Adipocyte (in vitro differentiated cells): ENCODE data around the gene SSTR3.
"Not testable (repeated sequence)": the region's sequence is repeated elsewhere in the genome, so short reads cannot be mapped to it uniquely, and the experiment has no call there.

Source experiments
- DNase-seq: peaks from one replicate; pipeline ENCODE4 v3.0.0-alpha.2; 2015; ENCODE audit warnings: low read depth
- H3K27me3 ChIP-seq: replicated peaks from 2 replicates; pipeline ENCODE4 v1.7.0; 2013; ENCODE audit warnings: mild to moderate bottlenecking, low read length, moderate library complexity; ENCODE audit not compliant: control insufficient read depth, insufficient read depth
- H3K36me3 ChIP-seq: 2 replicates; pipeline ENCODE4 v1.7.0; 2013; ENCODE audit warnings: low read length, mild to moderate bottlenecking, moderate library complexity; ENCODE audit not compliant: control insufficient read depth, insufficient read depth, severe bottlenecking
- H3K4me1 ChIP-seq: 2 replicates; pipeline ENCODE4 v1.7.0; 2013; ENCODE audit warnings: mild to moderate bottlenecking, low read length, moderate library complexity; ENCODE audit not compliant: control insufficient read depth, insufficient read depth
- H3K4me3 ChIP-seq: 2 replicates; pipeline ENCODE4 v1.7.0; 2013; ENCODE audit warnings: mild to moderate bottlenecking, low read length, moderate library complexity
- H3K9ac ChIP-seq: 2 replicates; pipeline ENCODE4 v1.7.0; 2013; ENCODE audit warnings: mild to moderate bottlenecking, low read length, moderate library complexity
- H3K9me3 ChIP-seq: 2 replicates; pipeline ENCODE4 v1.7.0; 2013; ENCODE audit warnings: mild to moderate bottlenecking, low read length, moderate library complexity; ENCODE audit not compliant: control insufficient read depth

SSTR3 gene

GRCh38 chr22:37253126-37253660 is 40.9 kb upstream of the SSTR3 start:
- no peaks in the 10 kb centered on the region for H3K9me3 ChIP-seq
- H3K36me3 ChIP-seq: no peaks in the 10 kb centered on the region
- H3K9ac ChIP-seq: no peak overlapping the region
- no peaks in the 10 kb centered on the region for H3K4me1 ChIP-seq
- DNase-seq: no peak
- H3K27me3 ChIP-seq: peaks cover 20% of the 10 kb centered on the region
- no peak overlapping the region for H3K4me3 ChIP-seq

- not testable (repeated sequence) for DNase-seq, H3K36me3 ChIP-seq, H3K4me3 ChIP-seq, H3K9ac ChIP-seq, H3K9me3 ChIP-seq, H3K4me1 ChIP-seq
- H3K27me3 ChIP-seq: peaks cover 14% of the 10 kb centered on the region
Measured at GRCh38 chr22:37251836-37252235, 39.6 kb upstream of the SSTR3 start.

GRCh38 chr22:37249986-37250385 is 37.7 kb upstream of the SSTR3 start:
- Histone ChIP-seq H3K4me3 (no peak overlapping the region), H3K4me1 (no peaks in the 10 kb centered on the region), H3K36me3 (no peaks in the 10 kb centered on the region), H3K9me3 (no peaks in the 10 kb centered on the region), H3K9ac (no peak overlapping the region), H3K27me3 (no peaks in the 10 kb centered on the region)
- no peak for DNase-seq

GRCh38 chr22:37248251-37248650 is 36.0 kb upstream of the SSTR3 start:
- H3K9ac ChIP-seq: no peak overlapping the region
- no peaks in the 10 kb centered on the region for H3K27me3 ChIP-seq
- H3K4me3 ChIP-seq: no peak overlapping the region
- no peaks in the 10 kb centered on the region for H3K9me3 ChIP-seq
- no peaks in the 10 kb centered on the region for H3K36me3 ChIP-seq
- no peak for DNase-seq
- H3K4me1 ChIP-seq: peaks cover 8% of the 10 kb centered on the region

DNA sequence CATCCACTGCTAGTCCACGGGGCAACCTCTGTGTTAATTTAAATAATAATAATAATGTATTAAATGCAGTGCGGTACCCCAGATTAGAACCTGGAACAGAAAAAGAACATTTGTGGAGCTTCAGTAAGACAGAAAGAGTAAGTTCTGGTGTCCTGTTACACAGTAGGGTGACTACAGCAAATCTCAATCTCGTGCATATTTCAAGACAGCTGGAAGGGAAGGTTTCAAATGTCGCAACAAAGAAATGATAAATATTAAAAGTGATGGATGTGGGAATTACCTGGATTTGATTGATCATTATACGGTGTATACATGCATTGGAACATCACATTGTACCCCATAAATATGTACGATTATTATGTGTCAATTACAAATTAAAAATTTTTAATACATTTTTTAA is 33.5 kb upstream of the SSTR3 start:
- H3K4me1 ChIP-seq: peaks cover 8% of the 10 kb centered on the region
- peak; percentile 16 for DNase-seq
- H3K27me3 ChIP-seq: no peaks in the 10 kb centered on the region
- H3K9me3 ChIP-seq: no peaks in the 10 kb centered on the region
- no peaks in the 10 kb centered on the region for H3K36me3 ChIP-seq
- H3K9ac ChIP-seq: no peak overlapping the region
- H3K4me3 ChIP-seq: no peak overlapping the region

DNA sequence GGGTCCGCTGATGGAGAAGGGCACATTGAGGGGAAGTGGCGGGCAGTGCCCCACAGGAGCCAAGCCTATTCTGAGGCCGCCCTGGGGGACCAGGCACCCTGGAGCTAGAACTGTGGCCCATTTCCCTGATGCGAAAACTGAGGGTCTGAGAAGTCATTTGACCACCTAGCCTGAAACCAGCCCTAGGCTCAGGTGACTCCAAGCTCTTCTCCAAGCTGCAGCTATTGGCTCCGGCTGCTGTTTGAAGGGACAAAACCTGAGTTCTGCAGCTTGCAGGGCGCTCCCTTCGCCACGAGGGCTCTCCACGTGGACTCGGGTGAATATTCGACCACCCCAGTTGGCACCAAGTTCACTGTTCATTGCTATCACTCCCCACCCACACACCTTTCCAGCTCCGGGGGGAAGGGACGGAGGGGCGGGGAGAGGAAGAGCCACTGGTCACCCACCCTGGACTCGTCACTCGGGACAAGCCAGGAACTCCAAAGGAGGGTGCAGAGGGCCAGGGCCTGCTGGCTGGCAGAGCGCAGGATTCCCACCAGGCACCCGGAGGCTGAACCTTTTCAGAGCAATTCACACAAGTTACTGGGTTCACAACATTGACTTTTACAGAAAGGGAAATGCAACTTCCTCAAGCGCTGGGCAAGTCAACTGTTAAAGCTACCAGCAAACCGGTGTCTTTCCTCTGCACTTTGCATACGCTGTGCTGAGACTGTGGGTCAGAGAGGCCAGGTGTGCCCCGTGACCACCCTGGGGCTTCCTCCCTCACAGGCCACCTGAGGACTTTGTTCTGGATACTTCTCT is 32.8 kb upstream of the SSTR3 start:
- no peak for DNase-seq
- peaks cover 8% of the 10 kb centered on the region for H3K4me1 ChIP-seq
- no peaks in the 10 kb centered on the region for H3K27me3 ChIP-seq
- no peak overlapping the region for H3K9ac ChIP-seq
- H3K4me3 ChIP-seq: no peak overlapping the region
- no peaks in the 10 kb centered on the region for H3K9me3 ChIP-seq
- no peaks in the 10 kb centered on the region for H3K36me3 ChIP-seq

GRCh38 chr22:37244114-37244921 is 32.0 kb upstream of the SSTR3 start, which contains the start of gene RAC2:
TSS of gene RAC2 (minus strand) at chr22:37244269. CDS start at chr22:37244148, 121 bp downstream.
- Histone ChIP-seq H3K4me3 (peak within 1 kb of the TSS; percentile 65), H3K9me3 (no peaks in the 10 kb centered on the region), H3K4me1 (peaks cover 8% of the 10 kb centered on the region), H3K9ac (peak within 1 kb of the TSS; percentile 37), H3K27me3 (no peaks in the 10 kb centered on the region), H3K36me3 (no peaks in the 10 kb centered on the region)
- DNase-seq: no peak

GRCh38 chr22:37243402-37244113 is 31.3 kb upstream of the SSTR3 start:
- Histone ChIP-seq H3K9ac (peak overlapping the region; percentile 37), H3K4me3 (peak overlapping the region; percentile 65), H3K27me3 (no peaks in the 10 kb centered on the region), H3K36me3 (no peaks in the 10 kb centered on the region), H3K9me3 (no peaks in the 10 kb centered on the region), H3K4me1 (peaks cover 8% of the 10 kb centered on the region)
- DNase-seq: no peak

- no peak for DNase-seq
- Histone ChIP-seq H3K4me3 (no peak overlapping the region), H3K4me1 (peaks cover 8% of the 10 kb centered on the region), H3K27me3 (no peaks in the 10 kb centered on the region), H3K9ac (no peak overlapping the region), H3K9me3 (no peaks in the 10 kb centered on the region), H3K36me3 (no peaks in the 10 kb centered on the region)
Measured at GRCh38 chr22:37242395-37242918, 30.2 kb upstream of the SSTR3 start.

- no peak overlapping the region for H3K4me3 ChIP-seq
- no peak for DNase-seq
- no peak overlapping the region for H3K9ac ChIP-seq
- no peaks in the 10 kb centered on the region for H3K36me3 ChIP-seq
- H3K27me3 ChIP-seq: no peaks in the 10 kb centered on the region
- peaks cover 8% of the 10 kb centered on the region for H3K4me1 ChIP-seq
- no peaks in the 10 kb centered on the region for H3K9me3 ChIP-seq
Measured at GRCh38 chr22:37241351-37242142, 29.3 kb upstream of the SSTR3 start.
